ENCODE results near the gene TRNT1.

Gene TRNT1

GRCh38 chr3:3085782-3086181 lies 41.0 kb upstream of the TRNT1 start:
- H3K27ac ChIP-seq = no peak overlapping the region
- no peaks in the 10 kb centered on the region for H3K36me3 ChIP-seq (replicated peaks)
- no peak overlapping the region for H3K4me3 ChIP-seq (ENCODE audit: low read depth, low read length)
- no peak for DNase-seq
- no peak for TF ChIP-seq CTCF (IDR thresholded peaks at IDR 0.05; ENCODE audit: low read depth, low read length, missing control alignments)
- H3K27me3 ChIP-seq (replicated peaks) = no peaks in the 10 kb centered on the region
- in situ Hi-C loops (cut with HindIII; ENCODE audit: low pct_ligation_motif_present, low sequenced_read_pairs) = no loop called here

- no peak for TF ChIP-seq CTCF (IDR thresholded peaks at IDR 0.05; ENCODE audit: low read depth, low read length, missing control alignments)
- Histone ChIP-seq H3K4me3 (ENCODE audit: low read depth, low read length) (no peak overlapping the region), H3K27me3 (replicated peaks) (no peaks in the 10 kb centered on the region), H3K36me3 (replicated peaks) (no peaks in the 10 kb centered on the region), H3K27ac (no peak overlapping the region)
- in situ Hi-C loops (cut with HindIII; ENCODE audit: low pct_ligation_motif_present, low sequenced_read_pairs) = no loop called here
- no peak for DNase-seq
These were observed 40.5 kb upstream of the TRNT1 start for GRCh38 chr3:3086239-3086638.

GRCh38 chr3:3087279-3087678 lies 39.5 kb upstream of the TRNT1 start:
- H3K27me3 ChIP-seq (replicated peaks) = no peaks in the 10 kb centered on the region
- in situ Hi-C loops (cut with HindIII; ENCODE audit: low pct_ligation_motif_present, low sequenced_read_pairs) = no loop called here
- no peak overlapping the region for H3K4me3 ChIP-seq (ENCODE audit: low read depth, low read length)
- no peak for TF ChIP-seq CTCF (IDR thresholded peaks at IDR 0.05; ENCODE audit: low read depth, low read length, missing control alignments)
- no peaks in the 10 kb centered on the region for H3K36me3 ChIP-seq (replicated peaks)
- DNase-seq = no peak
- H3K27ac ChIP-seq = no peak overlapping the region

- H3K27me3 ChIP-seq (replicated peaks) = no peaks in the 10 kb centered on the region
- DNase-seq = no peak
- no peak overlapping the region for H3K4me3 ChIP-seq (ENCODE audit: low read depth, low read length)
- in situ Hi-C loops (cut with HindIII; ENCODE audit: low pct_ligation_motif_present, low sequenced_read_pairs) = no loop called here
- no peaks in the 10 kb centered on the region for H3K36me3 ChIP-seq (replicated peaks)
- no peak overlapping the region for H3K27ac ChIP-seq
- TF ChIP-seq CTCF (IDR thresholded peaks at IDR 0.05; ENCODE audit: low read depth, low read length, missing control alignments) = no peak
These were observed 38.8 kb upstream of the TRNT1 start for GRCh38 chr3:3087716-3088465.

- DNase-seq = no peak
- H3K27me3 ChIP-seq (replicated peaks) = no peaks in the 10 kb centered on the region
- in situ Hi-C loops (cut with HindIII; ENCODE audit: low pct_ligation_motif_present, low sequenced_read_pairs) = no loop called here
- no peak overlapping the region for H3K4me3 ChIP-seq (ENCODE audit: low read depth, low read length)
- H3K36me3 ChIP-seq (replicated peaks) = no peaks in the 10 kb centered on the region
- H3K27ac ChIP-seq = no peak overlapping the region
- no peak for TF ChIP-seq CTCF (IDR thresholded peaks at IDR 0.05; ENCODE audit: low read depth, low read length, missing control alignments)
These were observed 37.7 kb upstream of the TRNT1 start for GRCh38 chr3:3089017-3089416.

- Histone ChIP-seq H3K27ac (no peak overlapping the region), H3K4me3 (ENCODE audit: low read depth, low read length) (no peak overlapping the region), H3K27me3 (replicated peaks) (no peaks in the 10 kb centered on the region), H3K36me3 (replicated peaks) (no peaks in the 10 kb centered on the region)
- in situ Hi-C loops (cut with HindIII; ENCODE audit: low pct_ligation_motif_present, low sequenced_read_pairs) = no loop called here
- no peak for DNase-seq
- no peak for TF ChIP-seq CTCF (IDR thresholded peaks at IDR 0.05; ENCODE audit: low read depth, low read length, missing control alignments)
These were observed 28.8 kb upstream of the TRNT1 start for GRCh38 chr3:3097958-3098357.

Data from brain microvascular endothelial cell (primary cell).